GM18511 (cell line): ENCODE measurements around the gene HOMER2.
"Not testable (repeated sequence)": the region's sequence is repeated elsewhere in the genome, so short reads cannot be mapped to it uniquely, and the experiment has no call there.

Source experiments
- ATAC-seq: cut with Tn5 transposase; IDR thresholded peaks from one replicate; pipeline ENCODE4 v1.9.1; 2021; ENCODE audit warnings: mild to moderate bottlenecking, moderate library complexity; ENCODE audit not compliant: unreplicated experiment

Gene HOMER2

GRCh38 chr15:82865981-82866380, 86.5 kb downstream of the HOMER2 start:
- ATAC-seq: not testable (repeated sequence)

- ATAC-seq: not testable (repeated sequence)
Observed at GRCh38 chr15:82865581-82865980, 86.9 kb downstream of the HOMER2 start.

- no peak for ATAC-seq
Observed at GRCh38 chr15:82864967-82865366, 87.6 kb downstream of the HOMER2 start.

GRCh38 chr15:82862886-82863285, 89.6 kb downstream of the HOMER2 start:
- no peak for ATAC-seq

GRCh38 chr15:82858932-82859331, 93.6 kb downstream of the HOMER2 start:
- no peak for ATAC-seq

GRCh38 chr15:82856397-82857170, 95.9 kb downstream of the HOMER2 start:
- ATAC-seq: no peak

GRCh38 chr15:82855286-82856100, 97.0 kb downstream of the HOMER2 start:
- no peak for ATAC-seq

GRCh38 chr15:82854554-82854953, 98.0 kb downstream of the HOMER2 start:
- ATAC-seq: no peak

- ATAC-seq: no peak
Observed at GRCh38 chr15:82852941-82853561, 99.5 kb downstream of the HOMER2 start.

- no peak for ATAC-seq
Observed at GRCh38 chr15:82851981-82852511, 100.5 kb downstream of the HOMER2 start.

GRCh38 chr15:82851306-82851850, 101.1 kb downstream of the HOMER2 start:
- ATAC-seq: no peak

- ATAC-seq: no peak
Observed at GRCh38 chr15:82850731-82851130, 101.8 kb downstream of the HOMER2 start.

GRCh38 chr15:82849556-82850512, 102.7 kb downstream of the HOMER2 start:
- ATAC-seq: no peak

- no peak for ATAC-seq
Observed at GRCh38 chr15:82848241-82848993, 104.1 kb downstream of the HOMER2 start.

- ATAC-seq: no peak
Observed at GRCh38 chr15:82847703-82848102, 104.8 kb downstream of the HOMER2 start.

GRCh38 chr15:82846621-82847020, 105.9 kb downstream of the HOMER2 start:
- ATAC-seq: no peak

GRCh38 chr15:82845686-82846085, 106.8 kb downstream of the HOMER2 start:
- ATAC-seq: no peak

- peak; percentile 50 for ATAC-seq
Observed at GRCh38 chr15:82843566-82843965, 109.0 kb downstream of the HOMER2 start.

- no peak for ATAC-seq
Observed at GRCh38 chr15:82840166-82840565, 112.4 kb downstream of the HOMER2 start.
